Caco-2 (cell line): ENCODE measurements around the gene PAK1. TPM values are rescaled to one million over a fixed set of nuclear protein-coding genes. Genes with fewer than 3 reads are reported as not detected.

Source experiments
- BruUV-seq: library from RNA; stranded (reverse); fragments of 400-500 nt; replicated peaks from 2 replicates; lab custom pipeline; 2021; lab: Mats Ljungman, UMichigan
- CTCF ChIA-PET: fragments of 300-600 bp; sonication (Branson Sonifier 250); formaldehyde crosslinking; loops from one replicate; lab custom pipeline; 2022; ENCODE audit warnings: antibody characterized with exemption; lab: Charles Lee
- POLR2A ChIA-PET: fragments of 300-600 bp; sonication (Branson Sonifier 250); formaldehyde crosslinking; loops from one replicate; lab custom pipeline; 2022; ENCODE audit warnings: antibody characterized with exemption; lab: Charles Lee
- DNase-seq, 2 experiments: peaks; one replicate each; pipeline versions ENCODE4 v3.0.0 to v3.0.0-alpha.2; 2020 to 2022
- H3K27me3 ChIP-seq: replicated peaks from 2 replicates; pipeline ENCODE4 v1.6.0; 2011; ENCODE audit warnings: low read length; ENCODE audit not compliant: control insufficient read depth, insufficient read depth
- H3K36me3 ChIP-seq: 2 replicates; pipeline ENCODE4 v1.5.1; 2011; ENCODE audit warnings: low read length; ENCODE audit not compliant: control insufficient read depth, insufficient read depth
- H3K4me1 ChIP-seq: fragments of 250-450 bp; sonication (Bioruptor Pico); 2 replicates; pipeline ENCODE4 v1.5.1; 2020; ENCODE audit warnings: mild to moderate bottlenecking
- H3K4me3 ChIP-seq: 2 replicates; pipeline ENCODE4 v1.5.1; 2011; ENCODE audit warnings: low read depth, mild to moderate bottlenecking, control low read depth, low read length
- H3K9me3 ChIP-seq: fragments of 250-450 bp; sonication (Bioruptor Pico); 2 replicates; pipeline ENCODE4 v1.5.1; 2020; ENCODE audit warnings: mild to moderate bottlenecking, moderate library complexity
- H3K27ac Mint-ChIP-seq: one replicate; pipeline ENCODE4 v1.8.0; 2022; ENCODE audit warnings: mixed read lengths; ENCODE audit not compliant: unreplicated experiment
- H3K27me3 Mint-ChIP-seq: one replicate; pipeline ENCODE4 v1.8.0; 2022; ENCODE audit warnings: mixed read lengths; ENCODE audit not compliant: insufficient read depth, unreplicated experiment
- H3K36me3 Mint-ChIP-seq: one replicate; pipeline ENCODE4 v1.8.0; 2022; ENCODE audit warnings: mild to moderate bottlenecking, mixed read lengths; ENCODE audit not compliant: insufficient read depth, unreplicated experiment
- H3K4me1 Mint-ChIP-seq: one replicate; pipeline ENCODE4 v1.8.0; 2022; ENCODE audit warnings: low read depth, mixed read lengths; ENCODE audit not compliant: unreplicated experiment
- H3K4me3 Mint-ChIP-seq: one replicate; pipeline ENCODE4 v1.8.0; 2022; ENCODE audit warnings: mild to moderate bottlenecking, moderate library complexity, mixed read lengths; ENCODE audit not compliant: unreplicated experiment
- H3K9me3 Mint-ChIP-seq: one replicate; pipeline ENCODE4 v1.8.0; 2022; ENCODE audit warnings: mixed read lengths; ENCODE audit not compliant: unreplicated experiment
- CTCF ChIP-seq, 2 experiments: fragments of 200-600 bp in 1 of 2; IDR thresholded peaks; 1 replicate in 1 of 2; 2 replicates in 1 of 2; pipeline versions ENCODE4 v1.5.1 to v1.8.0; 2011 to 2022; ENCODE audit warnings: antibody characterized with exemption in 1 of 2, control low read depth in 1 of 2, inconsistent platforms in 1 of 2, low read depth in 1 of 2, low read length in 1 of 2, mild to moderate bottlenecking in 1 of 2, moderate library complexity in 1 of 2; ENCODE audit not compliant: insufficient read depth in 1 of 2, severe bottlenecking in 1 of 2, unreplicated experiment in 1 of 2
- intact Hi-C: fragments of 100-400 bp; cut with micrococcal nuclease; formaldehyde crosslinking; loops from one replicate; pipeline ENCODE4 v1.10.0; 2022; ENCODE audit not compliant: unreplicated experiment
- total RNA-seq: library from RNA; stranded (reverse); gene quantifications from 2 replicates; pipeline ENCODE4 v1.2.3, GENCODE V29; 2022

The PAK1 gene
- total RNA-seq, 1 experiment from 2014 or later, result 81.1 TPM

- Mint-ChIP-seq H3K4me1 (peaks cover 19% of the 10 kb centered on the region), H3K36me3 (no peaks in the 10 kb centered on the region), H3K27ac (no peak overlapping the region), H3K27me3 (no peaks in the 10 kb centered on the region), H3K9me3 (no peaks in the 10 kb centered on the region), H3K4me3 (no peak overlapping the region)
- H3K4me3 ChIP-seq, result no peak overlapping the region
- CTCF ChIA-PET, result no interaction called here
- POLR2A ChIA-PET, result no interaction called here
- no peaks in the 10 kb centered on the region for H3K27me3 ChIP-seq
- no TSS peak for BruUV-seq
- H3K9me3 ChIP-seq, result no peaks in the 10 kb centered on the region
- intact Hi-C loops, result no loop called here
- no peaks in the 10 kb centered on the region for H3K36me3 ChIP-seq
- peaks cover 24% of the 10 kb centered on the region for H3K4me1 ChIP-seq
- no peak for TF ChIP-seq CTCF (IDR thresholded peaks at IDR 0.05; ENCODE audit: insufficient read depth in 1 of 2, low read depth in 1 of 2, low read length in 1 of 2, severe bottlenecking in 1 of 2, unreplicated experiment in 1 of 2)
- DNase-seq, result no peak
Measured at GRCh38 chr11:77440678-77441077, 33.2 kb downstream of the PAK1 start.

- TF ChIP-seq CTCF (IDR thresholded peaks at IDR 0.05; ENCODE audit: insufficient read depth in 1 of 2, low read depth in 1 of 2, low read length in 1 of 2, severe bottlenecking in 1 of 2, unreplicated experiment in 1 of 2), result no peak
- intact Hi-C loops, result no loop called here
- Mint-ChIP-seq H3K27me3 (no peaks in the 10 kb centered on the region), H3K36me3 (no peaks in the 10 kb centered on the region), H3K4me3 (no peak overlapping the region), H3K4me1 (peaks cover 8% of the 10 kb centered on the region), H3K27ac (no peak overlapping the region), H3K9me3 (no peaks in the 10 kb centered on the region)
- Histone ChIP-seq H3K27me3 (no peaks in the 10 kb centered on the region), H3K4me3 (no peak overlapping the region), H3K9me3 (no peaks in the 10 kb centered on the region), H3K36me3 (no peaks in the 10 kb centered on the region), H3K4me1 (peaks cover 15% of the 10 kb centered on the region)
- POLR2A ChIA-PET, result no interaction called here
- CTCF ChIA-PET, result interaction anchor here (1.0 kb wide), 1 partner anchor 16 kb away, joined by 3 read pairs; no protein-coding TSS in a partner anchor
- BruUV-seq, result no TSS peak
- no peak for DNase-seq
Measured at GRCh38 chr11:77438487-77438886, 35.4 kb downstream of the PAK1 start.

DNA sequence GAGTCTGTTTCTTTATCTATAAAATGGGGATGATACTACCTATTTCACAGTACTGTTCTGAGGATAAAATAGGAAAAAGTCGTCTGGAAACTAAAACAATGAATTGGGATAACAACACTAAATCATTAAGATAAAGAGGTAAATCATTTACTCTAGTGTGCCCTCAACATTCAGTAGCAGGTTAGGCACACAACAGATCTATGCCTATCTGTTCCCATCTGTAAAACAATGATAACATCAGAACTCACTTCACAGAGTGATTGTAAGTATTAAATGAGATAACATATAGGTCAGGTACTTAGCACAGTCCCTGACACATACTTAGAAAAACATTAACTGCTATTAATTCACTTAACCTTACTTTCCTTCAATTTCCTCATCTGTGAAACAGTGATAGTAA lies 36.9 kb downstream of the PAK1 start:
- H3K4me3 ChIP-seq, result no peak overlapping the region
- H3K27me3 ChIP-seq, result no peaks in the 10 kb centered on the region
- H3K36me3 ChIP-seq, result no peaks in the 10 kb centered on the region
- intact Hi-C loops, result no loop called here
- ChIA-PET CTCF (no interaction called here), POLR2A (no interaction called here)
- no TSS peak for BruUV-seq
- no peaks in the 10 kb centered on the region for H3K27me3 Mint-ChIP-seq
- no peak for DNase-seq
- H3K4me3 Mint-ChIP-seq, result no peak overlapping the region
- H3K4me1 Mint-ChIP-seq, result peaks cover 8% of the 10 kb centered on the region
- no peaks in the 10 kb centered on the region for H3K36me3 Mint-ChIP-seq
- H3K9me3 Mint-ChIP-seq, result no peaks in the 10 kb centered on the region
- no peak overlapping the region for H3K27ac Mint-ChIP-seq
- H3K9me3 ChIP-seq, result no peaks in the 10 kb centered on the region
- peaks cover 15% of the 10 kb centered on the region for H3K4me1 ChIP-seq
- TF ChIP-seq CTCF (IDR thresholded peaks at IDR 0.05; ENCODE audit: insufficient read depth in 1 of 2, low read depth in 1 of 2, low read length in 1 of 2, severe bottlenecking in 1 of 2, unreplicated experiment in 1 of 2), result no peak
